Activated CD4-positive, alpha-beta T cell treated with anti-CD3 and anti-CD28 coated beads, Interleukin-10, Interleukin-2, amounts not matched to agents 100 ng/mL and 50 ng/mL, durations not matched to agents 16 hours and 8 hours (primary cell): ENCODE measurements around the gene NRXN2.

Experiments used
- DNase-seq: peaks from one replicate; pipeline ENCODE4 v3.0.0-alpha.2; 2020

The NRXN2 gene

DNA sequence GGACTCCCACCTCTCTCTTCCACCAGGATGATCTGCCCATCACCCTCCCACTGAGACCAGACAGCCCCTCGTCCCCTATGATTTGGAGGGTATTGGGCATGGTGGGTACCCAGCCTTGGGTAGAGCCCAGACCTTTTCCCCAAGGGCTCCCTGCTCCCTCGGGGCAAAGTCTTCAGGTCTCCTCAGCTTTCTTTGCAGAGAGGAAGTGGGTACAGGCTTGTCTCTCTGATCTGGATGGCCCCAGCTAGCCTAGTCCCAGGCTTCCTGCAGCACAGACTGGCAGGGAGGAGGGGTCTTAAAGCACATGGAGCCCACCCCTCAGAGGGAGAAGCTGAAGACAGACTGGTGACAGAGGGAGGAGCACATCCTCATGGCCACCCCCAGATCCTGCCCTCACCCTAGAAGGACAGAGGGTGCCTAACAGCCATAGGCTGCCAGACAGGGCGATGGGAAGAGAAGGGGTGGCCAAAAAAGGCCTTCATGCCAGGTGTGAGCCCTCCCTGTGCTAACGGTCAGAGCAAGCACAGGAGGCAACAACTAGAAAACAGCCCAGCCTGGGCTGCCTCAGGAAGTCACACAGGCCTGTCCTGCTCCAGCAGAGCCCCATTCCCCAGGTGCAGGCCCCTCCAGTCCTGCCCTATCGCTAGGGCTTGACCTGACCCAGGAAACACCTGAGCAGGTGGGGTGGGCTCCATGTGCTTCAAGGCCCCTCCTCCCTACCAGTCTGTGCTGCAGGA is 101.5 kb downstream of the NRXN2 start:
- DNase-seq, result no peak

DNA sequence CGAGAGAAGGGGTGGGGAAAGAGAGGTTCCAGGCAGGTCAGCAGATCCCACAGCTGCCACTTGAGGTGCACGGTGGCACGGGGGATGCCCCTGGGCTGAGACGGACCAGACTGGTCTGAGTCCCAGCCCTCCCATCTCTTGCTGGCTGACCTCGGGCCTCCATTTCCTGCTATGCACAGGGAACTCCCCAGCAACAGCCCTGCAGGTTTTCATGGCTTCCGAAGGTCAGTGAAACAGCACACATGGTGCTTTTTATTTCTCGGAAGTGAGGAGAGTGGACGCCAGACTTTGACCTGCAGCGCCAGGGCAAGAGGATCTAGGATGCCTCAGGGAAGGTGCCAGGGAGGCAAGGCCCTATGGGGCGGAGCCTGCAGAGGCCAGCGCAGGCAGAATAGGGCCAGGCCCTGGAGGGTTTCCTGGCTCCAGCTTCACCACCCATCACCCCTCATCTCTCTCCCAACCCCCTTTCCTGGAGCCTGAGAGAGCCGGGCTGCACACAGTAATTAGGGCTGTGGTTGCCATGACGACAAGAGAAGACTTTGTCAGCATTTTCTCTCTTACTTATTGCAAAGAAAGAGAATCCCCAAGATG is 102.5 kb downstream of the NRXN2 start:
- no peak for DNase-seq

DNA sequence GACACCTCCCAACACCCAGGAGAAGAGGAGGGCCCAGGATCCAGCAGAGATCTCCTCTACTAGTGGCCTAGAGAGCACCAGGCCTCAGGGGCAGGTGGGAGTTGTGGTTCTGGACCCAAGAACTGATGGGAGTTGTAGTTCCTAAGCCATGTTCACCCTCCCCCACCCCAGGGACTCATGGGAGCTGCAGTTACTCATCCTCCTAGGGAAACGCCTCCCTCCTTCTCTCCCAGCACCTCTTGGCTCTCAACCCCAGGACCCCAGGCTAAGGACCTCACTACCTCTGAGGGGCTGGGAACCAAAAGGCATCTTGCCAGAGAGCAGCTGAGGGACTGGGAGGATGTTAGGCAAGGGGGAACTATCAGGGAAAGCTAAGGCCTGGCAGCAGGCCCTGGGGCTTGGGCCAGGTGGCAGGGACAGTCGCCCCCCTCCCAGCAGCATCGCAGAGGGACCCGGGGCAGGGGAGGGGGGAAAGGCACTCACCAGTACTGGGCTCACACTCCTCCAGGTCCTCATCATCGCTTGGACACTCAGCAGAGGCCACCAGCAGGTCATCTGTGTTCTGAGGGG is 103.1 kb downstream of the NRXN2 start:
- peak; percentile 10 for DNase-seq

DNA sequence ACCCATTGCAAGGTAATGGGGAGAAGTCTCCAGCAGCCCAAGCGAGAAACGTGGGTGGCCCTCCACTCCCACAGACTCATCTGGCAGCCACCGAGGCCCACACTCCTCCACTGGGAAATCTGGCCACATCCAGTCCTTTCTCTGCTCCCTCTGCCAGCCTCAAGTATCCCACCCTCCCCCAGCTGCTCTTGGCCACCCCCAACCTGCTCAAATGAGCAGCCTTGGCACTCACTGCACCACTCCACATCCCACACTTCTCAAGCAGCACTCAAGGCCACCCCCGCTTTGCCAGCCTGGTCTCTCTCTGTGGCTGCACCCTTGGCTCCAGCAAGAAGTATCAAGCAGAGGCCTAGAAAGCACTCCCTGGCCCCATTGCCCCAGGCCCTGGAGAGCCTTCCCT is 103.8 kb downstream of the NRXN2 start:
- no peak for DNase-seq

DNA sequence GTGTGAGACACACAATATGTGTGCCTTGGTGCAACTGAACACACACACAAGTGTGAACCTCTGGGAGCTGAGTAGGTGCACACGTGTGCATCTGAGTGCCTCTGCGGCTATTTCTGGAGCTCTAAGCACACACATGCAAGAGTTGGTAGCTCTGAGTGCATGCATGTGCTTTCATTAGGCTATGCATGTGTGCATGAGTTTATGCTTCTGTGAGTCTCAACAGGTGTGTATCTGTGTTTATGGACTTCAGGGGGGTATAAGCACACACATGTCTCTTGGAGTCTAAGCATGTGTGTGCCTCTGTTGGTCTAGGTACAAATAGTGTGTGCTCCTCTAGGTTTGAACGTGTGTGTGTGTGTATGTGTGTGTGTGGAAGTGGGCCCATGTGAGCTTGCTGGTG is 106.2 kb downstream of the NRXN2 start:
- DNase-seq, result no peak

DNA sequence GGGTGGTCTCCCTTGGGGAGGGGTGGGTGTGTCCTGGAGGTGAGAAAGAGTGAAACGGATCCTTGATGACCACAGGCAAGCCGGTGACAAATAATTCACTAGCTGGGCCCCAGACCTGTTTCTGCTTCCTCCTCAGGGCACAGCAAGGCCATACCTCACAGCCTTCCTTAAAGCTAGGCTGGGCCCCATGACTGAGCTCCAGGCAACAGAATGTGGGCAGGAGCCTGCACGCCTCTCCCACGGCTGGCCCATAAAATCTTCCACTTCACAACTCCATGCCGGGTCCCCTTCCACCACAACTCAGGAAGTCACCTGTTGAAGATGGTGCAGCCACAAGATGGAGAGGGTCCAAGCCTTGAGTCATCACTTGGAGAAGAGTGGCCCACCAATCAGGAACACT is 108.1 kb downstream of the NRXN2 start:
- DNase-seq, result no peak

DNA sequence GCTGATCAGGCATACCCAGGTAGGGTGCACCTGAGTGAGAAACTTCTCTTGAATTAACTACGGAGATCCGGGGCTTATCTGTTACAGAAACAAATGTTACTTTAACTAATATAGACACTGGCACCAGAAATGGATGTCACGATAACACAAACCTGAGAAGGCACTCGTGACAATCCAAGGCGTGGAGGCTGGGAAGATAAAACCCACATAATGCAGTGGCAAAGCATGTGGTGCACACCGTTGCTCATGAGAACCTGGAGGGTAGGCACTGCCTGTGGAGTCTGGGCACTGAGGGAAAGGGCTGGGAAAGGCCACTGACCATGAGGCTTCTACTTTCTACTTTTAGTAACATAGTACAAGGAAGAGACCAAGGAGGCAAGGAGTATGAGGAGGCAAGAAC is 109.3 kb downstream of the NRXN2 start:
- no peak for DNase-seq

DNA sequence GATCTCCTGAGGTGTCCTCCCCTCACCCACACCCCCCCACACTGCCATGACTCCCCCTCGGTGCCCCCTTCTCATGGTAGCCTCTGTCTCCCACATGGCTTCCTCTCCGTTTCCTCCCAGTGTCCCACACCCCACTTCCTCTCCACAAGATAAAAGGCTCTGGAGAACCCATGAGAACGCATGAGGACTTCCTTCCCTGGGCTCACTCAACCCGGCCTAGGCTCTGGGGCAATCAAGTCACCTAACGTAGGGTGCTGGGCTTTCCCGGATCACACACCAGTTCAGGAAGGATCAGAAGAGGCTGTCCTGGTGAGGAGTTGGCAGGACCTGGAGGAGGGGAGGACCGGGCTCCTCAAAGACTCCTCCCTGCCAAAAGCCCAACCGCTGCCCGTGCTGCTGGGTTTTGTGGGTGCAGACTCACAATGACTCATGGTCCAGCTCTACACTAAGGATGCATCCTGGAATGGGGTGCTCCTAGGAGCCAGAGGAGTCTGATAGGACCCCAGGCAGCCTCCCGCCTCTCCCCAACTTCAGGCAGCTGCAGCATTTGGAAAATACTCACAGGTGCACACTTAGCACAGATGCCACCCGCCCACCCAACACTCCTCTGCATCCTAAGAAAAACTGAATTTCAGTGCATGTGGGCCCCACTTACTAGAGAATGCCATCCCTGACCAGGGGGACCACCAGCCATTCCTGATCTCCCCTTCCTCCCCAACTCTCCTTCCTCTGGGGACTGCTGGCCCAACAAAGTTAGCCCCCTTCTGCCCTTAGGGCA is 110.9 kb downstream of the NRXN2 start:
- DNase-seq, result no peak

DNA sequence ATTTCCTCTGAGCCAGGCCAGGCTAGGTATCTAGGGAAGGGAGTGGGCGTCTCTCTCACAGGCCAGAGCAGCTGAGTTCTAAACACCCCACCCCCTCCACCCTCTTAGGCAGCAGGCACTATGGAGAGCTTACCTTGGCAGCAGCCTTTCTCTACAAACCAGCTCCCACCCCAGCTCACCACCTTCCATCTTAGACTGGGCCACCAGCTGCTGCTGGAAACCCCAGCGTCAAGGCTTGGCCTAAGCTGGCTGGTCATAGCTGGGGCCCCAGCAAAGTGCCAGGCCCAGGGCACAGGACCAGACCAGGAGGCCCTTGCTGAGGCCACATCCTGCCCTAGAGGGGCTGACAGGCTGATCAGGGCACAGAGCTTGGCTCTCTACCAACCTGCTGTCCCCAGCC is 111.8 kb downstream of the NRXN2 start:
- no peak for DNase-seq

DNA sequence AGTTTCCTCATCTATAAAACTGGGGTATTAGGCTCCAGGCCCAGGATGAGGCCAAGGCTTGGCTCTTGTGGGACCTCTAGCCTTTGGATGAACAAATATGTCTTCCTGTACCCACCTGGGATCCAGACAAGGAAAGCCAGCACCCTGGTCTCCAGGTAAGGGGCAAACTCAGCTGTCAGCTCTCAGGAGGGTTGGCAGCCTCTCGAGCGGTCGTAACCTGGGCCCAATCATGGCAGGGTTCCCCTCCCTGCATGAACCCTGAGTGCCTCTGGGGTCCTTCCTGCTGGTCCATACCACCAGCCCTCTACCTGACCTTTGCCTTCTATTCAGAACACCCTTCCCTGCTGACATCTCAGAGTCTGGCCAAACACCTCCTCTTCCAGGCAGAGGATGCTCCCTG is 112.4 kb downstream of the NRXN2 start:
- no peak for DNase-seq

DNA sequence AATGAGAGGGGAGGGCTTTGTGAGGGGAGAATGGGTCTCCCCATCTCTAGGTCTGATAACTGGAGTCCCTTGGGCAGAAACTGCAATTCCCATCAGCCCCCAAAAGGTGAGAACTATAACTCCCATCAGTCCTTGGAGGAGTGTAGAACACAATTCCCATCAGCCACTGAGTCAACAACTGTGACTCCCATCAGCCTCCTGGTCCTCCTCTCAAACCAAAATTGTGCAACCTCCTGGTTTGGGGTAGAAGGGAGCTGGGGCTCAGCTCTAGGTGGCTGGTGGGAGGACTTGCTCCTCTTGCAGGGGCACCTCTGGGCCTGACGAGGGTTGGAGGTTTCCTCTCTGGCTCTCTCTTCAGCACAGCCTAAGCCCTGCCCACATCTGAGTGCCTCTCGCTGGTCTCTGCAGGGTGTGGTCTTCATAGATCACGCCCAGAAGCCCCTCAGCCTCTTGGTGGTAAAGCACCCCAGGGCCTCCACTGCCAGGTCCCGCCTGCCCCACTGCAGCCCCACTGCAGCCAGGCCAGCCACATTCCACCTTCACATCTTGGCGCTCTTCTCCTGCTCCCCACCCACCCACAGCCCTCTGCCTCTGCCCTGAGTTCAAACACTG is 113.5 kb downstream of the NRXN2 start:
- DNase-seq, result no peak

DNA sequence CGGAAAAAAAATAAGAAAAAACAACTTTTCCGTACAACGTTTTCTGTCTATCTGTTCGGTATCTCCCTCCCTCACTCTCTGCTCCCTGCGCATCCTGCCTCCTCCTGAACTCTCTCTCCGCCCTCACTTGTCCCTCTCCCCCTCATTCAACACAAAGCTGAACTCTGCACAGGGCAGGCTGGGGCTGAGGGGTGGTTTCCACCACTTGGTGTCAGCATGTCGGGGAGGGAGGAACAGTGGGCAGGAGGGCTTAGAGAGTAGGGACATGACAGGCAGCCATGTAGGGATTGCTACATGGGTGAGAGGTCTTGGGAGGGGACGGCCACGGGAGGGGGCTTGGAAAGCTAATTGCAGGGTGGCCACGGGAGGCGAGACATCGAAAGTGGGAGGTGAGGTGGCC is 114.4 kb downstream of the NRXN2 start:
- no peak for DNase-seq

DNA sequence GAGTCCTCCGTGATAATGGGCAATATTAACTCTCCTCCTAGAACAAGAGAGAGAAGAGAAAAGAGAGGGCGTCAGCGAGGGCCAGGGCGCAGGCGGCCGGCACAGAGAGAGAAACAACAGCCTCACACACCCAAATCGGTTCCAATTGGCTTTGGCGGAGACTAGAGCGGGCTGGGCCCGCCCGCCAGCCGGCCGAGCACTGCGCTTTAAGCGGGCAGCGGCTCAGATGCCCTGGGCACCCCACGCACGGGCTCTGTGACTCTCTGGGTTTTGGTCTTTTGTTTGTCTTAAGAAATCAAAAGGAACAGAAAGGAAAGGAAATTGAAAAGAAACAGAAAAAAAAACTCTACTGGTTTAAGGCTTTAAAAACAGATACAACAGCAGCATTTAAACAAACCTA is 115.0 kb downstream of the NRXN2 start:
- no peak for DNase-seq

DNA sequence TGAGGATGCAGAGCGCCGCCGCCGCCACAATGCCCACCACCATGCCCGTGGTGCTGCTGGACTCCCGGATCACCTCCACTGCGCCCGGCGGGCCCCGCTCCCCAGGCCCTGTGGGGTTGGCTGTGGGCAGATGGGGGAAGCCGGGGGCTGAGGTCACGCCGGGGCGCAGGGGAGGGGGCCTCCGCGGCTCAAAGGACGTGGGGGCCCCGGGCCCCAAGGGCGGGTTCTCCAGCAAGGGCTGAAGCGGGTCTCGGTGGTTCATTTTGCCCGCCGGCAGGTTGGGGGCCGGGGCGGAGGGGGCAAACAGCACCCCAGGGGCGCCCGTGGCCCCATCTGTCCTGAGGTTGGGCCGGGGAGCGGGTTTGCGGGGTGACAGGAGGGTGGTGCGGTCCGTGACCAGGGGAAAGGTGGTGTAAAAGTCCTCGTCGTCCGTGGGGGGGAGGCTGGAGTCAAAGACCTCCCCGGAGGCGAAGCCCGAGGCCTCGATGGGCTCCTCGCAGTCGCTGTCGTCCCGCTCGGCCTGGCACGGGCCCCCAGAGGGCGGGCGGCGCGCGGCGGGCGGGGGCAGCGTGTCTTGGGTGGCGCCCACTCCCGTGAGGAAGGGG is 115.5 kb downstream of the NRXN2 start:
- DNase-seq, result no peak

DNA sequence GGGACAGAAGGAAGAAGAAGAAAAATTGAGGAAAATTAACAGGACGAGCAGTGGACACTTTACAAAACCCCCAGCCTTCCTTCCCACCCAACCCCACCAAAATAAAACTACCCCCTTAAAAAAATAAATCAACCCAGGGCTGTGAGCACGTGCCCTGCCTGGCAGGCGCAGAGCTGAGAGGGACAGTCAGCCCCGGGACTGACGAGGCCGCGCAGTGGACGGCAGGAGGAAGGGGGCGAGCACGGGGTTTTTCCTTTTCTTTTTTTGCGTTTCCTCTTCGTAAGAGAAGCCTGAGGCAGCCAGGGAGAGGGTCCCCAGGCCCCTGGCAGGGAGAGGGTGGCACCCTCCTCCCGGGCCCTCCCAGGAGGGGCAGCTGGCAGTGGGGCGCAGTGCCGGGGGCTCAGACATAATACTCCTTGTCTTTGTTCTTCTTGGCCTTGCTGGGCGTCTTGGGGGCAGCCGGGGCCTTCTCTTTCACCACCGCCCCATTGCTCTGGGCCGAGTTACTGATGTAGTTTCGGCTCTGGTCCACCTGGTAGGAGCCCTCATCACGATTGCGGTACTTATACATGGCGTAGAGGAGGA is 116.1 kb downstream of the NRXN2 start:
- no peak for DNase-seq

DNA sequence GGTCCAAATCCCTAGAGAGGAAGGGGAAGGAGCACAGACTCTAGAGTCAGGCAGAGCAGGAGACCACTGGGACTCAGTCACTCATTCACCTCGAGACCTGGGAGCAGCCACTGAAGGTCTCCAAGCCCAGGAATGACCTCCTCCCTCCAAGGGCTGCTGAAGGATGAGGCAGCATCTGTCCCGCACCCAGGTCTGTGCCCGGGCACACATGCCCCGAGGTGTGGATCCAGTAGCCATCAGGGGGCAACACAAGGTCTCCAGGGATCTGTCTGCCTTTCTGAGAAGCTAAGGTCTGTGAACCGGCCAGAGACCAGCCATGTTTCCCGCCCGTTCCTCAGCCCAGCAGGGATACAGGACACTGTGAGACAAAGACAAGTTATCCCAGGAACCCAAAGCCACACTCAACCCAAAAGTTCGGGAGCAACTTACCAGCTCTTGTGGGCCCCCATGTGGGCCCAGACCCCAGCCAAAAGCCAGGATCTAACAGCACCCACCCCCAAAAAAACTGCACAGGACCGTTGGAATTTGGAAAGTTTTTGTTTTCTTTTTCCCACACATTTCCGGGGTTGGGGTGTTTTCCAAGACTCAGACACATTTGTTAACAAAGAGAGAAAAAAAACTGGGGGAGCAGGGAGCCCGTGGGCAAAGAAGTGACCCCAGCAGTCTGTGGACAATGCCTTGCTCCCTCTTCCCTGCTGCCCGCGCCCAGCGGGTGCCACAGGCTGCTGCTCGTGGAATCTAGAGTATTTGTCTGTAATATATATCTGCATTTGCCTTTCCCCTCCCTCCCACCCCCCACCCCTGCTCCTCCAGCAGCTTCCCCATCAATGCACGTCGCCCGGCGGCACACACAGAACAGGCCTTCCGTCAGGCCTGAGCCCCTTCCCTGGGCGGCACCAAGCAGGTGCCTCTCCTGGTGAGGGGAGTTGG is 117.1 kb downstream of the NRXN2 start:
- DNase-seq, result no peak

DNA sequence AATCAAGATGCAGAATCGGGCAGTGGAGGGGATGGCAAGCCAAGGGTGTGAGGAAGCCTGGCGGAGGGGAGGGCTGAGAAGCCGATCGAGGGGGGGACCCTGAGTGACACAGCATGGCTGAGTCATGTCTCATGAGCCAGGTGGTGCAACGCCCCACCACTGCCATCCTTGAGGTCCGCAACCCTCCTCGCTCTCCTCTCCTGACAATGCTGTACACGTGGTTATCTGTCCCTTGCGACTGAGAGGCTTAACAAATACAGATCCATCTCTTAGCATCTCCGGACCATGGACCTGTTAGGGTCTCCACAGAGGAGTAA is 117.8 kb downstream of the NRXN2 start:
- DNase-seq, result no peak

DNA sequence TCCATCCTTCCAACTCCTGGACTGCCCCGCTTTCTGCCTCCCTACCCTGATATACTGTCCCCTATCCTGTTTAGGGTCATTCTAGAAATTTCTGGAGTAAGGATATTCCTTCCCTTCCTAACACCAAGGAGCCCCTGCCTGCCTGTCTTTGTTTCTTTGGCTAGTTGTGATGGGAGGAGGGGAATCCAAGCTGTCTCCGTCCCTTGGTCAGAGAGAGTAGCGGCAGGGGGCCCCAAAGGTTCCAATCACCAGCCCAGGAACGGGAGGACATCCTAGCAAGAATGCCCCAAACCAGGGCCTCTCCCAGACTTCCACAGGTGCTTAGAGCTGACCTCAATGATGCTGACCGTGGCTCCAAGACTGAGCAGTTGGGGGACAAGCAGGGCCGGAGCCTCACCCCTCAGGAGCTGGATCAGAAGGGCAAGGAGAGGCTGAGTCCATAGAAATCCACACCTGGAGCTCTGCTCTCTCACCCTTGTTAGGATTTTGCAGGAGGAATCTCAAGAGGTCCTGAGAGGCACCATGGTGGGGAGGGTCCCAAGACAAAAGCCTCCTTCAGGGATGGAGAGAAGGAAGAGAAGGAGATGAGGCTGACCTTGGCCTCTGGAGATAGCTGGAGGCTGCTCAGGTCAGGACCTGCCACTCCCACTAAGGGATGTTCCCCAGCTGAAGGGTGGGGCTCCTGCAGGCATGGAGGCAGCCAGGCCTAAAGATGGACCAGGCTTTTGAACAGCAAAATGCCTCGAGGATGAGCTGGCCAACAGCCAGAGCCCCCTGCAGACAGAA is 118.3 kb downstream of the NRXN2 start:
- no peak for DNase-seq

DNA sequence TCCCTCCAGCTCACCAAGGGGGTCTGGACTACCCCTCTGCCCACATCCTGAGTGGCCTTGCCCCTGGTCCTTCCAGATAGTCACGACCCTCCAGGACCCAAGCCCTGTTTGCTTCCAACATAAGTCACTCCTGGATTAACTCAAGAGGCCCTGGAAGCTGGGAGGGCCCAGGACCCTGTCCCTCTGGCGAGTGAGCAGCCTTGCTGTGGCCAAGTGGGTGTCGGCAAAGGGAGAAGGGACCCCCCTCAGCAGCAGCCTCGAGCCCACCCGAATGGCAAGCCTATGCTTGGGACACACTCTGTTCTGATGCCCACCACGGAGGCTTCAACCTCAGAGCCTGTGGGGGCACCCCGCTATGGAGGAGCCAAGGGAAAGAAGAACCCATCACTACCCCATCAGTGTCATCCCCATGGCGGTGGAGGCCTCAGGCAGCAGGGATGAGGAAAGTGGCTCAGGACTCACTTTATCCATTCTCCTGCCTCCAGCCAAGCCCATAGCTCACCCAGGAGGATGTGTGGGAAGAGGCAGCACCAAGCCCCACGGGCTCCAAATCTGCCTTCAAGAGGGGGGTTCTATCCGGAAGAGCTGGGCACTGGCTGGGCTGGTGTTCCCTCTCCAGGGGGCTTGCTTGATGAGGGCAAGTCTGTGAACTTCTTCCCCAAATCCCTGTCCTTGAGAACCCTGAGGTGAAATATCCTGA is 119.4 kb downstream of the NRXN2 start:
- DNase-seq, result no peak

DNA sequence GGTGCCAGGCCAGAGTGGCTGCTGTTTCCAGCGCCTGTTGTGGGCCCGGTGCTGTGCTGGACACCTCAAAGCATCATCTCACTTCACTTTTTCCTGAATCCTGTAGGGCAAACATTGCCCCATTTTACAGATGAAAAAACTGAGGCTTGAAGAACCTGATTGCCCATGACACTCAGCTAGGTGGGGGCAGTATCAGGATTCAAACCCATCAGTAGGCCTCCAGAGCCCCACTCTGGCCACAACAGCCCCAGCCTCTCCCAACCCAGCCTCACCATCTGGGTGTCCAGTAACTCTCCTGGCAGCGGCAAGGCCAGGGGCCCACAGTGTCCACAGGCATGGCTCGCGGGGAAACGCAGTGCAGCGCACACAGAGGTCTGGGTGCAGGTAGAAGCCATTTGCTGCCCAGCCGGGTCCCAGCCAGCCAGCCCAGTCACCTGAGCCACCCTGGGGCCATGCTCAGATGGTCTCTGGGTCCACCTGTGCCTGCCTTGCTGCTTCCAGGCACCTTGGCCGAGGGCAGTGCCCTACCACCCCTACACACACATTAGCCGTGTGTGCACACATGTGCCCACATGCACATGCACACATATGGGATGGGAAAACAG is 120.4 kb downstream of the NRXN2 start:
- DNase-seq, result no peak
